Activated T-helper 1 cell treated with anti-CD3 and anti-CD28 coated beads, Interleukin-12 subunit alpha, Interleukin-12 subunit beta, Interleukin-2, Interleukin-4 antibody, amounts not matched to agents 30 ng/mL and 10 ng/mL and 1 ng/mL, durations not matched to agents 14 hours and 24 hours and 36 hours (primary cell): Measurements from ENCODE around the gene KRT9. TPM values are rescaled to one million over a fixed set of nuclear protein-coding genes. Genes with fewer than 3 reads are reported as not detected.
"Not testable (repeated sequence)": the region's sequence is repeated elsewhere in the genome, so short reads cannot be mapped to it uniquely, and the experiment has no call there.

Source experiments
- DNase-seq: peaks from one replicate; pipeline ENCODE4 v3.0.0; 2021; ENCODE audit warnings: low spot score
- H3K27ac Mint-ChIP-seq: one replicate; pipeline ENCODE4 v1.8.0; 2021; ENCODE audit warnings: mild to moderate bottlenecking, mixed read lengths
- H3K27me3 Mint-ChIP-seq: one replicate; pipeline ENCODE4 v1.8.0; 2022; ENCODE audit warnings: mild to moderate bottlenecking, moderate library complexity, mixed read lengths; ENCODE audit not compliant: insufficient read depth
- H3K36me3 Mint-ChIP-seq: one replicate; pipeline ENCODE4 v1.8.0; 2021; ENCODE audit warnings: low read depth, mixed read lengths
- H3K4me1 Mint-ChIP-seq: one replicate; pipeline ENCODE4 v1.8.0; 2021; ENCODE audit warnings: low read depth, mixed read lengths
- H3K4me3 Mint-ChIP-seq: one replicate; pipeline ENCODE4 v1.8.0; 2021; ENCODE audit warnings: mild to moderate bottlenecking, moderate library complexity, mixed read lengths
- H3K9me3 Mint-ChIP-seq: one replicate; pipeline ENCODE4 v1.8.0; 2021; ENCODE audit warnings: mixed read lengths
- intact Hi-C: fragments of 100-400 bp; cut with micrococcal nuclease; formaldehyde crosslinking; loops from one replicate; pipeline ENCODE4 v1.15.1; 2024
- total RNA-seq: library from RNA; stranded (reverse); gene quantifications from 2 replicates; pipeline ENCODE4 v1.2.3, GENCODE V29; 2022

The KRT9 gene
- total RNA-seq, 1 donor from 2014 or later = not detected

GRCh38 chr17:41613277-41614082 is 41.6 kb upstream of the KRT9 start:
- Mint-ChIP-seq H3K27me3 (peaks cover 5% of the 10 kb centered on the region), H3K4me3 (no peak overlapping the region), H3K27ac (no peak overlapping the region), H3K4me1 (no peaks in the 10 kb centered on the region), H3K36me3 (no peaks in the 10 kb centered on the region), H3K9me3 (no peaks in the 10 kb centered on the region)
- intact Hi-C loops = no loop called here
- DNase-seq = no peak

GRCh38 chr17:41612376-41613160 is 40.7 kb upstream of the KRT9 start, which contains the start of gene KRT16:
Gene KRT16, minus strand, starts transcription at chr17:41612767. Its CDS starts 79 bp downstream, at chr17:41612688.
- H3K27me3 Mint-ChIP-seq, DNase-seq, H3K36me3 Mint-ChIP-seq, H3K27ac Mint-ChIP-seq, H3K4me3 Mint-ChIP-seq, intact Hi-C loops, H3K4me1 Mint-ChIP-seq, H3K9me3 Mint-ChIP-seq: not testable (repeated sequence)

DNA sequence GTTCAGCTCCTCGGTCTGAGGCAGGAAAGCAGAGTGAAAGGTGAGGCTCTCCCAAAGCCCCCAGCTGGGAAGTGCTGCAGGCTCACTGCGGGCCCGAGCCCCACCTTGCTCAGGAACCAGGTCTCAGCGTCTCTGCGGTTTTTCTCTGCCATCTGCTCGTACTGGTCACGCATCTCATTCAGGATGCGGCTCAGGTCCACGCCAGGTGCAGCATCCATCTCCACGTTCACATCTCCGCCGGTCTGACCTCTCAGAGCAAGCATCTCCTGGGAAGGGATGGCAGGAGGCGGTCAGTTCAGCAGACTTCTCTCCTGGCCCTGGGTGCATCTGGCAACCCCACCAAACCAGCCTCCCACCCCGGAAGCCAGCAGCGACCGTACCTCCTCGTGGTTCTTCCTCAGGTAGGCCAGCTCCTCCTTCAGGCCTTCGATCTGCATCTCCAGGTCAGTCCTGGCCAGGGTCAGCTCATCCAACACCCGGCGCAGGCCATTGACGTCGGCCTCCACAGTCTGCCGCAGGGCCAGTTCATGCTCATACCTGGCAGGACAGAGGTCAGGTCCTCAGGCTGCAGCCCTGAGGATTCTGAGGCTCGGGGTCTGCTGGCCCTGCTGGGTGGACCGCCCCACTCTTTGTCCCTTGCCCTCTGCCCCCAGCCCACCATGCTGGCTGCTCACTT is 39.2 kb upstream of the KRT9 start:
- no peak for DNase-seq
- H3K27ac Mint-ChIP-seq = no peak overlapping the region
- H3K9me3 Mint-ChIP-seq = peaks cover 16% of the 10 kb centered on the region
- intact Hi-C loops = no loop called here
- peaks cover 5% of the 10 kb centered on the region for H3K27me3 Mint-ChIP-seq
- H3K4me3 Mint-ChIP-seq = no peak overlapping the region
- no peaks in the 10 kb centered on the region for H3K4me1 Mint-ChIP-seq
- H3K36me3 Mint-ChIP-seq = peaks cover 7% of the 10 kb centered on the region

DNA sequence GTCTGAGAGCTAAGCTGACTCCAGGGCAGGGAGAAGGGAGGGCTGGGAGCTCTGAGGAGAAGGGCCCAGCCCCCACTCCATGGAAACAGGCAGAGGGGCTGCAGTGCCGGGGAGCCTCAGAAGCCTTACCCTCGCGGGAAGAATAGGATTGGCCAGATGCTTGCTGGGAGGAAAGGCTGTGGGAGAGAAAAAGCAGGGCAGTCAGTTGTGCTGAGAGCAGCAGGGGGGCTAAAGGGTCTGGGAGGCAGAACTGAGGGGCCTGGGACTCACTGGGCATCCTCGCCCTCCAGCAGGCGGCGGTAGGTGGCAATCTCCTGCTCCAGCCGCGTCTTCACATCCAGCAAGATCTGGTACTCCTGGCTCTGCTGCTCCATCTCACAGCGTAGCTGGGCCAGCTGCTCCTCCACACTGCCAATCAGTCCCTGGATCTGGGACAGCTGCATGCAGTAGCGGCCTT is 38.2 kb upstream of the KRT9 start:
- DNase-seq, H3K4me3 Mint-ChIP-seq, H3K27ac Mint-ChIP-seq, H3K4me1 Mint-ChIP-seq, intact Hi-C loops, H3K27me3 Mint-ChIP-seq, H3K36me3 Mint-ChIP-seq: not testable (repeated sequence)
- peaks cover 19% of the 10 kb centered on the region for H3K9me3 Mint-ChIP-seq

DNA sequence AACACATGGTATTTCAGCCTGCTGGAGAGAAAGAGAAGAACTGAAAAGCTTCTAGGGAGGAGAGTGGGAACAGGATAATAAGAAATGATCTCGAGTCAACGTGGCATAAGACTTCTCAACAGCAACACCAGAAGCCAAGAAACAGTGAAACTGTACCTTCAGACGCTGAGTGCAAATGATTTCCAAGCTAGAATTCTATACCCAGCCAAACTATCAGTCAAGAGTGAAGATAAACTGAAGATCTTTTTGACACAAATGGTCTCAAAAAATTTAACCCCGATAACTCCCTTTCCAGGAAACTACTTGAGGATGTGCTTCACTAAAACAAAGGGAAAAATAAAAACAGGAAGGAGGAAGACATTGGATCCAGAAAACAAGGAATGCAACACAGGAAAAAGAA is 35.1 kb upstream of the KRT9 start:
- DNase-seq, H3K36me3 Mint-ChIP-seq, H3K27ac Mint-ChIP-seq, H3K4me1 Mint-ChIP-seq, H3K4me3 Mint-ChIP-seq, intact Hi-C loops: not testable (repeated sequence)
- Mint-ChIP-seq H3K27me3 (peaks cover 18% of the 10 kb centered on the region), H3K9me3 (peaks cover 19% of the 10 kb centered on the region)

- peaks cover 16% of the 10 kb centered on the region for H3K9me3 Mint-ChIP-seq
- H3K4me3 Mint-ChIP-seq = no peak overlapping the region
- H3K36me3 Mint-ChIP-seq = peaks cover 7% of the 10 kb centered on the region
- H3K4me1 Mint-ChIP-seq = no peaks in the 10 kb centered on the region
- DNase-seq = no peak
- H3K27ac Mint-ChIP-seq = no peak overlapping the region
- peaks cover 16% of the 10 kb centered on the region for H3K27me3 Mint-ChIP-seq
- intact Hi-C loops = no loop called here
Observed at GRCh38 chr17:41602524-41602923, 30.7 kb upstream of the KRT9 start.

GRCh38 chr17:41600318-41600717 is 28.5 kb upstream of the KRT9 start:
- Mint-ChIP-seq H3K36me3 (no peaks in the 10 kb centered on the region), H3K4me1 (no peaks in the 10 kb centered on the region), H3K27me3 (peaks cover 14% of the 10 kb centered on the region), H3K9me3 (no peaks in the 10 kb centered on the region), H3K4me3 (no peak overlapping the region), H3K27ac (no peak overlapping the region)
- DNase-seq = no peak
- intact Hi-C loops = no loop called here

GRCh38 chr17:41599680-41600079 is 27.8 kb upstream of the KRT9 start:
- DNase-seq = no peak
- Mint-ChIP-seq H3K4me1 (no peaks in the 10 kb centered on the region), H3K4me3 (no peak overlapping the region), H3K27me3 (peaks cover 14% of the 10 kb centered on the region), H3K36me3 (no peaks in the 10 kb centered on the region), H3K9me3 (no peaks in the 10 kb centered on the region), H3K27ac (no peak overlapping the region)
- intact Hi-C loops = no loop called here

GRCh38 chr17:41595585-41595984 is 23.7 kb upstream of the KRT9 start:
- Mint-ChIP-seq H3K27ac (no peak overlapping the region), H3K36me3 (no peaks in the 10 kb centered on the region), H3K9me3 (no peaks in the 10 kb centered on the region), H3K27me3 (peaks cover 7% of the 10 kb centered on the region), H3K4me3 (no peak overlapping the region), H3K4me1 (no peaks in the 10 kb centered on the region)
- no peak for DNase-seq
- intact Hi-C loops = no loop called here

- intact Hi-C loops = loop anchor here (5.0 kb wide), 1 partner anchor 53 kb away; no protein-coding TSS in a partner anchor
- no peak overlapping the region for H3K4me3 Mint-ChIP-seq
- H3K27me3 Mint-ChIP-seq = peaks cover 9% of the 10 kb centered on the region
- no peak overlapping the region for H3K27ac Mint-ChIP-seq
- H3K9me3 Mint-ChIP-seq = no peaks in the 10 kb centered on the region
- no peak for DNase-seq
- H3K36me3 Mint-ChIP-seq = no peaks in the 10 kb centered on the region
- H3K4me1 Mint-ChIP-seq = no peaks in the 10 kb centered on the region
Observed at GRCh38 chr17:41594363-41594915, 22.6 kb upstream of the KRT9 start.

DNA sequence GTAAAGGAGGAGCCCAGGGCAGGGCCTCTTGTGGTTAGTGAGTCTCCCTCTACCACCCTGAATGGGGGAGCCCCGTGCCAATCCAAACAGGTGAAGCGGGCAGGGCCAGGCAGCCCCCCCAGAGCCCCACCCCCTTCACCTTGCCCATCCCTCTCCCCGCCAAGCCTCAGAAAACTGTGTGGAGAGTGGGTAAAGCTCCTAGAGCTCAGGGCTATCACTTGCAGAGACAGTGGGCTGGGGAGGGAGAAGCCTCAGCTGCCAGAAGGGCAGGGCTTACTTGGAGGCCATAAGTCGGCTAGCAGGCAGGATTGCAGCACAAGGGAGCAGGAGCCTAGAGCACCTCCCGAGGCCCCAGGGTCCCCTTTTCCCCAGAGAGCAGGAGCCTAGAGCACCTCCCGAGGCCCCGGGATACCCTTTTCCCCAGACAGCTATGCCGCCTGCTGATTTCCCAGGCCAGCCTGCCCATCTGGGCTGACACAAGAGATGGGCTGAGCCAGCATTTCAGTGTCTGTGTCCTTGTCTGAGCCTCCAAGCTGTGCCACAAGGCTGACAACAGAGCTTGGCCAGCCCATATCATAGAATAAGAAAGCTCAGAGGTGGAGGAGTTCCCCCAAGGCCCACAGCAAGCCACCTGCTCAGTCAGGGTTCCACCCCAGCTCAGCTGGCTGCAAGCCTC is 21.6 kb upstream of the KRT9 start:
- no peak overlapping the region for H3K4me3 Mint-ChIP-seq

More for the DNA sequence above, 21.6 kb upstream of the KRT9 start:
- intact Hi-C loops = loop anchor here (5.0 kb wide), 1 partner anchor 54 kb away; no protein-coding TSS in a partner anchor
- H3K4me1 Mint-ChIP-seq = no peaks in the 10 kb centered on the region
- no peaks in the 10 kb centered on the region for H3K9me3 Mint-ChIP-seq
- DNase-seq = no peak
- H3K27ac Mint-ChIP-seq = no peak overlapping the region
- H3K36me3 Mint-ChIP-seq = no peaks in the 10 kb centered on the region
- H3K27me3 Mint-ChIP-seq = peaks cover 6% of the 10 kb centered on the region
